Panc1 (cell line): ENCODE results near the gene FOCAD. TPM values are rescaled to one million over a fixed set of nuclear protein-coding genes. Genes with fewer than 3 reads are reported as not detected.

Experiments used
- ATAC-seq: fragments of 200-7000 bp; cut with Tn5 transposase; 2 replicates; pipeline ENCODE4 v1.9.1; 2020; ENCODE audit warnings: mild to moderate bottlenecking, moderate library complexity
- BruUV-seq: library from RNA; stranded (reverse); fragments of 400-500 nt; replicated peaks from 2 replicates; lab custom pipeline; 2021; lab: Mats Ljungman, UMichigan
- CTCF ChIA-PET: fragments of 300-600 bp; sonication (Branson Sonifier 250); formaldehyde crosslinking; loops from one replicate; lab custom pipeline; 2022; ENCODE audit warnings: antibody characterized with exemption; lab: Charles Lee
- POLR2A ChIA-PET: fragments of 300-600 bp; sonication (Branson Sonifier 250); formaldehyde crosslinking; loops from one replicate; lab custom pipeline; 2022; ENCODE audit warnings: antibody characterized with exemption; lab: Charles Lee
- DNase-seq: peaks from one replicate; pipeline ENCODE4 v3.0.0-alpha.2; 2010; ENCODE audit warnings: low read depth, low spot score
- H3K27ac ChIP-seq: 2 replicates; pipeline ENCODE4 v1.5.1; 2011; ENCODE audit warnings: mild to moderate bottlenecking, low read length, inconsistent platforms
- H3K27me3 ChIP-seq: fragments of 200-500 bp; sonication (Bioruptor generic); 2 replicates; pipeline ENCODE4 v1.6.0; 2014; ENCODE audit warnings: low read length, inconsistent platforms; ENCODE audit not compliant: control insufficient read depth, insufficient read depth
- H3K36me3 ChIP-seq: fragments of 200-500 bp; sonication (Bioruptor generic); 2 replicates; pipeline ENCODE4 v1.5.1; 2014; ENCODE audit warnings: inconsistent platforms, mild to moderate bottlenecking, low read length, moderate library complexity; ENCODE audit not compliant: control insufficient read depth, insufficient read depth
- H3K4me1 ChIP-seq: 2 replicates; pipeline ENCODE4 v1.5.1; 2011; ENCODE audit warnings: inconsistent platforms, mild to moderate bottlenecking, low read length, moderate library complexity; ENCODE audit not compliant: control insufficient read depth, insufficient read depth
- H3K4me3 ChIP-seq, 2 experiments: 2 replicates each; pipeline ENCODE4 v1.5.1; 2011 to 2012; ENCODE audit warnings: low read depth in 2 of 2, low read length in 2 of 2, mild to moderate bottlenecking in 2 of 2, inconsistent platforms in 1 of 2, moderate library complexity in 1 of 2
- H3K9me3 ChIP-seq: fragments of 200-500 bp; sonication (Bioruptor generic); 2 replicates; pipeline ENCODE4 v1.5.1; 2014; ENCODE audit warnings: low read depth, mild to moderate bottlenecking, inconsistent platforms, low read length, moderate library complexity; ENCODE audit not compliant: control insufficient read depth, insufficient read depth
- POLR2AphosphoS5 ChIP-seq: IDR thresholded peaks from 2 replicates; pipeline ENCODE4 v1.6.1; 2012; ENCODE audit warnings: mild to moderate bottlenecking, low read depth, low read length, moderate library complexity
- REST ChIP-seq, 2 experiments: IDR thresholded peaks; 2 replicates each; pipeline ENCODE4 v1.6.1; 2011 to 2012; ENCODE audit warnings: low read depth in 2 of 2, control low read depth in 1 of 2, low read length in 1 of 2, mild to moderate bottlenecking in 1 of 2, moderate library complexity in 1 of 2; ENCODE audit not compliant: insufficient read depth in 1 of 2
- SIN3A ChIP-seq: IDR thresholded peaks from 2 replicates; pipeline ENCODE4 v1.6.1; 2012; ENCODE audit warnings: low read depth, mild to moderate bottlenecking, low read length, moderate library complexity, borderline replicate concordance; ENCODE audit not compliant: insufficient read depth
- TCF7L2 ChIP-seq: IDR thresholded peaks from 2 replicates; pipeline ENCODE4 v1.6.1; 2011; ENCODE audit warnings: mild to moderate bottlenecking, low read depth, low read length, inconsistent platforms
- in situ Hi-C: cut with HindIII; loops from 2 replicates; pipeline ENCODE4 v1.10.0; 2016; ENCODE audit warnings: low sequenced_read_pairs, low pct_unique_long_range_greater_than_20kb
- intact Hi-C: fragments of 100-400 bp; cut with micrococcal nuclease; formaldehyde crosslinking; loops from one replicate; pipeline ENCODE4 v1.10.0; 2022; ENCODE audit not compliant: unreplicated experiment
- total RNA-seq: library from RNA; stranded (reverse); gene quantifications from one replicate; pipeline ENCODE4 v1.2.1, GENCODE V29; 2021; ENCODE audit not compliant: unreplicated experiment
- TF ChIP-seq, protein P1 (sequence below): fragments of 450-650 bp; IDR thresholded peaks from 2 replicates; pipeline ENCODE4 v1.5.1; 2017; ENCODE audit warnings: mild to moderate bottlenecking

FOCAD gene
- total RNA-seq, 1 experiment from 2014 or later, result 9.8 TPM

DNA sequence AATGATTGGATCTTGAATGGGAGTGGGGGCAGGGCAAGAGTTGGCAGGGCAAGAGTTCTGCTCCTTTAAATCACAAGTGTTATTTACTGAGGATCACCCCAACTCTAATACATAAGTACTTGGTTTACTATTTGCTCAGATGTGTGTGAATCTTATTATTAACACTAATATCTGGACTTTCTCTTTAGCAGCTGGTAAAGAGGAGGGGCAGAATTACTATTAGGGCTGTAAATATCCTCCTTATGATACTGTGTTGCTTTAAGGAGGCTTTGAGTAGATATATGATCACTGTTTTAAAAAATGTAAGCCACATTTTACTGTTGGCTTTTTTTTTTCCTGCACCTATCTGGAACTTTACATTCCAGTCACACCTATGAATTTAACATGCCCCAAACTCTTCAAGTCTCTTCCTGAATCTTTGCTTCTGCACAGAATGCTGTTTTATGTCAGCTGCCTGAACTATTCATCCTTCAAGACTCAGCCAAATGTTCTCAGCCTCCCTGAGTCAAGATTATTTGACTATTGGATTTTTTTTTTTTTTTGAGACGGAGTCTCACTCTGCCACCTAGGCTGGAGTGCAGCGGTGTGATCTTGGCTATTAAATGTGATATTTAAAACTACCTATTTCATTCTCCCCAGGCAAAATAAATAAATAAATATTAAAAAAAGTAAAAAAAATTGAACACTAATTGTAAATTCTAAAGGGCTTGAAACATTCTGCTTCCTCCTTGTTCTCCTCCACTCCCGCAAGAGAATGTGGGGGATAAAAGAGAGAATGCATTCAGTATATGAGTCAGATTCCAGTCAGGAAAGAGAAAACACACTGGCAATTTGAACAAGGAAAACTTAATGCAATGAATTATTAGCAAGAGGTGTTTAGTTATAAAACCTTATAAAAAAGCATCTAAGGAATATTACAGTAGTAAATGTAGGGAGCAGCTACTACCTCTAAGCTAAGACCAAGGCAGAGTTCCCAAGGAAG lies 99.3 kb downstream of the FOCAD start:
- in situ Hi-C loops, result no loop called here
- no TSS peak for BruUV-seq
- Histone ChIP-seq H3K36me3 (no peaks in the 10 kb centered on the region), H3K9me3 (no peaks in the 10 kb centered on the region), H3K27me3 (no peaks in the 10 kb centered on the region), H3K4me1 (no peaks in the 10 kb centered on the region), H3K27ac (no peak overlapping the region), H3K4me3 (no peak overlapping the region)
- TF ChIP-seq REST (IDR thresholded peaks at IDR 0.05; ENCODE audit: insufficient read depth in 1 of 2, low read depth in 2 of 2, low read length in 1 of 2) (no peak), TCF7L2 (no peak), SIN3A (no peak), POLR2AphosphoS5 (no peak)
- TF ChIP-seq, protein P1, sequence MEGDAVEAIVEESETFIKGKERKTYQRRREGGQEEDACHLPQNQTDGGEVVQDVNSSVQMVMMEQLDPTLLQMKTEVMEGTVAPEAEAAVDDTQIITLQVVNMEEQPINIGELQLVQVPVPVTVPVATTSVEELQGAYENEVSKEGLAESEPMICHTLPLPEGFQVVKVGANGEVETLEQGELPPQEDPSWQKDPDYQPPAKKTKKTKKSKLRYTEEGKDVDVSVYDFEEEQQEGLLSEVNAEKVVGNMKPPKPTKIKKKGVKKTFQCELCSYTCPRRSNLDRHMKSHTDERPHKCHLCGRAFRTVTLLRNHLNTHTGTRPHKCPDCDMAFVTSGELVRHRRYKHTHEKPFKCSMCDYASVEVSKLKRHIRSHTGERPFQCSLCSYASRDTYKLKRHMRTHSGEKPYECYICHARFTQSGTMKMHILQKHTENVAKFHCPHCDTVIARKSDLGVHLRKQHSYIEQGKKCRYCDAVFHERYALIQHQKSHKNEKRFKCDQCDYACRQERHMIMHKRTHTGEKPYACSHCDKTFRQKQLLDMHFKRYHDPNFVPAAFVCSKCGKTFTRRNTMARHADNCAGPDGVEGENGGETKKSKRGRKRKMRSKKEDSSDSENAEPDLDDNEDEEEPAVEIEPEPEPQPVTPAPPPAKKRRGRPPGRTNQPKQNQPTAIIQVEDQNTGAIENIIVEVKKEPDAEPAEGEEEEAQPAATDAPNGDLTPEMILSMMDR, result no peak
- ChIA-PET POLR2A (no interaction called here), CTCF (no interaction called here)
- intact Hi-C loops, result no loop called here
- ATAC-seq, result no peak
- DNase-seq, result no peak

DNA sequence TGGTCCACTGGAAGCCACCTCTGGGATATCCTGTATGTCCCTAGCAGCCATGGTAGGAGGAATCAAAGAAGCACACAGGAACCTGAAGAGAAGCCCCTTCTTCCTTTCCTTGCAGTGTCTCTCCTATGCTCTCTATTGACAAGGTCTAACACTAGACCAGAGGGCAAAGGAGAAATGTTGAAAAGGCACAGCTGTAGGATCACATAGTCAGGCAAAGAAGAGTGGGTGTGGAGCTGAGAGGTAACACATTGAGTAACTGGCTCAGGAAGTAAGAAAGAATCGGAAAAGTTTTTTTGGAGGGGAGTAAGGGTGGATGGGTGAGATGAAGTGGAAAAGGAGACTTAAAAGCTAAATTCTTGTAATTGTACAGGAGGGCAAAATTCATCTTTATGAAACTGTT lies 100.1 kb downstream of the FOCAD start:
- in situ Hi-C loops, result no loop called here
- POLR2A ChIA-PET, result no interaction called here
- TF ChIP-seq, protein P1, result no peak
- TF ChIP-seq REST (IDR thresholded peaks at IDR 0.05; ENCODE audit: insufficient read depth in 1 of 2, low read depth in 2 of 2, low read length in 1 of 2) (no peak), TCF7L2 (no peak), POLR2AphosphoS5 (no peak), SIN3A (no peak)
- Histone ChIP-seq H3K4me3 (no peak overlapping the region), H3K27ac (no peak overlapping the region), H3K4me1 (no peaks in the 10 kb centered on the region), H3K9me3 (no peaks in the 10 kb centered on the region), H3K27me3 (no peaks in the 10 kb centered on the region), H3K36me3 (no peaks in the 10 kb centered on the region)
- intact Hi-C loops, result no loop called here
- DNase-seq (no peak), ATAC-seq (no peak)
- CTCF ChIA-PET, result no interaction called here
- no TSS peak for BruUV-seq
